HUDEP-2 (cell line): Measurements from ENCODE around the gene LRRC1.
"Not testable (repeated sequence)": the region's sequence is repeated elsewhere in the genome, so short reads cannot be mapped to it uniquely, and the experiment has no call there.

Experiments used
- DNase-seq, 76 experiments: peaks; one replicate each; lab custom pipeline; 2025; ENCODE audit not compliant: unreplicated experiment in 76 of 76; lab: John Stamatoyannopoulos, UW

LRRC1 gene

GRCh38 chr6:53792016-53792415, 2.8 kb upstream of the LRRC1 start:
- DNase-seq: no peak

GRCh38 chr6:53792973-53793317, 1.9 kb upstream of the LRRC1 start:
- no peak for DNase-seq

- DNase-seq: no peak
Observed at GRCh38 chr6:53793318-53794136, 1.3 kb upstream of the LRRC1 start.

GRCh38 chr6:53794137-53794719, 577 bp upstream of the LRRC1 start:
- peak in 25 of 76 experiments; percentile 4 to 39 (median 19) for DNase-seq

- no peak for DNase-seq
Observed at GRCh38 chr6:53795340-53795701, 516 bp downstream of the LRRC1 start.

- no peak for DNase-seq
Observed at GRCh38 chr6:53795702-53796450, 1.1 kb downstream of the LRRC1 start.

GRCh38 chr6:53796451-53796780, 1.6 kb downstream of the LRRC1 start:
- DNase-seq: no peak

- DNase-seq: no peak
Observed at GRCh38 chr6:53796791-53797190, 2.0 kb downstream of the LRRC1 start.

- no peak for DNase-seq
Observed at GRCh38 chr6:53797304-53797703, 2.5 kb downstream of the LRRC1 start.

GRCh38 chr6:53799340-53799739, 4.5 kb downstream of the LRRC1 start:
- no peak for DNase-seq

- no peak for DNase-seq
Observed at GRCh38 chr6:53801022-53801421, 6.2 kb downstream of the LRRC1 start.

GRCh38 chr6:53802582-53802981, 7.8 kb downstream of the LRRC1 start:
- DNase-seq: no peak

- DNase-seq: no peak
Observed at GRCh38 chr6:53803081-53803860, 8.5 kb downstream of the LRRC1 start.

- no peak for DNase-seq
Observed at GRCh38 chr6:53805016-53805415, 10.2 kb downstream of the LRRC1 start.

- DNase-seq: no peak
Observed at GRCh38 chr6:53805725-53806124, 10.9 kb downstream of the LRRC1 start.

- not testable (repeated sequence) for DNase-seq
Observed at GRCh38 chr6:53807606-53808005, 12.8 kb downstream of the LRRC1 start.

GRCh38 chr6:53808302-53808881, 13.6 kb downstream of the LRRC1 start:
- no peak for DNase-seq

GRCh38 chr6:53809691-53810090, 14.9 kb downstream of the LRRC1 start:
- DNase-seq: no peak

GRCh38 chr6:53811082-53811481, 16.3 kb downstream of the LRRC1 start:
- no peak for DNase-seq

GRCh38 chr6:53811746-53812145, 16.9 kb downstream of the LRRC1 start:
- no peak for DNase-seq

- no peak for DNase-seq
Observed at GRCh38 chr6:53813096-53813495, 18.3 kb downstream of the LRRC1 start.
